AG04449 (cell line): ENCODE data around the gene ZBTB9.

ENCODE experiments used
- CTCF ChIA-PET: fragments of 350-600 bp; formaldehyde crosslinking; extraction: SDS; loops from one replicate; lab custom pipeline; 2021; ENCODE audit warnings: antibody characterized with exemption; lab: Yijun Ruan, JAX
- POLR2A ChIA-PET: fragments of 400-600, 350-600 bp; formaldehyde crosslinking; extraction: SDS; loops from one replicate; lab custom pipeline; 2020; ENCODE audit warnings: antibody characterized with exemption, inconsistent platforms; lab: Yijun Ruan, JAX
- DNase-seq: peaks from one replicate; pipeline ENCODE4 v3.0.0-alpha.2; 2010; ENCODE audit warnings: low read depth, low spot score
- H3K4me3 ChIP-seq: 2 replicates; pipeline ENCODE4 v1.5.1; 2011; ENCODE audit warnings: low read depth, mild to moderate bottlenecking, control low read depth, low read length
- CTCF ChIP-seq: IDR thresholded peaks from one replicate; pipeline ENCODE4 v1.5.1; 2011; ENCODE audit warnings: mild to moderate bottlenecking, moderate library complexity, low read length, control low read depth, inconsistent platforms; ENCODE audit not compliant: insufficient read depth; ENCODE audit errors: missing control alignments

ZBTB9 gene

GRCh38 chr6:33452496-33452895, 1.9 kb upstream of the ZBTB9 start:
- no peak for DNase-seq
- no peak overlapping the region for H3K4me3 ChIP-seq
- ChIA-PET POLR2A (no interaction called here), CTCF (no interaction called here)
- no peak for TF ChIP-seq CTCF

GRCh38 chr6:33453393-33454008, 875 bp upstream of the ZBTB9 start:
- ChIA-PET CTCF (interaction anchor here (0.9 to 1.7 kb wide), 4 partner anchors 8 to 63 kb away, joined by 3 to 5 read pairs (median 3); no protein-coding TSS in a partner anchor), POLR2A (interaction anchor here (1.0 to 1.4 kb wide), 3 partner anchors 16 to 126 kb away, joined by 3 to 5 read pairs (median 3); partner anchors contain the start of gene BAK1)
- DNase-seq: no peak
- peak overlapping the region; percentile 89 for H3K4me3 ChIP-seq
- no peak for TF ChIP-seq CTCF

GRCh38 chr6:33455051-33455450, 675 bp downstream of the ZBTB9 start:
- ChIA-PET CTCF (interaction anchor here (1.7 kb wide), 1 partner anchor 64 kb away, joined by 3 read pairs; no protein-coding TSS in a partner anchor), POLR2A (interaction anchor here (0.7 to 1.1 kb wide), 3 partner anchors 15 to 1260 kb away, joined by 3 to 4 read pairs (median 3); no protein-coding TSS in a partner anchor)
- no peak for TF ChIP-seq CTCF
- H3K4me3 ChIP-seq: peak overlapping the region; percentile 89
- no peak for DNase-seq

GRCh38 chr6:33456156-33456555, 1.8 kb downstream of the ZBTB9 start:
- no peak overlapping the region for H3K4me3 ChIP-seq
- no peak for TF ChIP-seq CTCF
- ChIA-PET POLR2A (no interaction called here), CTCF (interaction anchor here (0.7 kb wide), 1 partner anchor 65 kb away, joined by 3 read pairs; no protein-coding TSS in a partner anchor)
- DNase-seq: no peak

- POLR2A ChIA-PET: no interaction called here
- no peak overlapping the region for H3K4me3 ChIP-seq
- no peak for TF ChIP-seq CTCF
- DNase-seq: no peak
- CTCF ChIA-PET: interaction anchor here (1.3 kb wide), 1 partner anchor 21 kb away, joined by 3 read pairs; no protein-coding TSS in a partner anchor
These were observed 4.3 kb downstream of the ZBTB9 start for GRCh38 chr6:33458676-33459075.

- ChIA-PET CTCF (interaction anchor here (1.3 kb wide), 1 partner anchor 21 kb away, joined by 3 read pairs; no protein-coding TSS in a partner anchor), POLR2A (no interaction called here)
- no peak for TF ChIP-seq CTCF
- no peak overlapping the region for H3K4me3 ChIP-seq
- DNase-seq: no peak
These were observed 4.8 kb downstream of the ZBTB9 start for GRCh38 chr6:33459226-33459625.
